Measurements from ENCODE around the gene MISP3.
"Not testable (repeated sequence)": the region's sequence is repeated elsewhere in the genome, so short reads cannot be mapped to it uniquely, and the experiment has no call there.

DNA sequence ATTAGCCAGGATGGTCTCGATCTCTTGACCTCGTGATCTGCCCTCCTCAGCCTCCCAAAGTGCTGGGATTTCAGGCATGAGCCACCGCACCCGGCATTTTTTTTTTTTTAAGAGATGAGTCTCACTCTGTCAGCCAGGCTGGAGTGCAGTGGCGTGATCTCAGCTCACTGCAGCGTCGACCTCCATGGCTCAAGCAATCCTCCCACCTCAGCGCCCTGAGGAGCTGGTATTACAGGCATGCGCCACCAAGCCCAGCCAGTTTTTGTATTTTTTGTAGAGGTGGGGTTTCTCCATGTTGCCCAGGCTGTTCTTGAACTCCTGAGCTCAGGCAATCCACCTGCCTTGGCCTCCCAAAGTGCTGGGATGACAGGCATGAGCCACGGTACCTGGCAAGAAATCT lies 24.7 kb upstream of the MISP3 start:
- not testable (repeated sequence) for TF ChIP-seq EP300, POLR2A (IDR thresholded peaks at IDR 0.05)
- TF ChIP-seq, protein P1, sequence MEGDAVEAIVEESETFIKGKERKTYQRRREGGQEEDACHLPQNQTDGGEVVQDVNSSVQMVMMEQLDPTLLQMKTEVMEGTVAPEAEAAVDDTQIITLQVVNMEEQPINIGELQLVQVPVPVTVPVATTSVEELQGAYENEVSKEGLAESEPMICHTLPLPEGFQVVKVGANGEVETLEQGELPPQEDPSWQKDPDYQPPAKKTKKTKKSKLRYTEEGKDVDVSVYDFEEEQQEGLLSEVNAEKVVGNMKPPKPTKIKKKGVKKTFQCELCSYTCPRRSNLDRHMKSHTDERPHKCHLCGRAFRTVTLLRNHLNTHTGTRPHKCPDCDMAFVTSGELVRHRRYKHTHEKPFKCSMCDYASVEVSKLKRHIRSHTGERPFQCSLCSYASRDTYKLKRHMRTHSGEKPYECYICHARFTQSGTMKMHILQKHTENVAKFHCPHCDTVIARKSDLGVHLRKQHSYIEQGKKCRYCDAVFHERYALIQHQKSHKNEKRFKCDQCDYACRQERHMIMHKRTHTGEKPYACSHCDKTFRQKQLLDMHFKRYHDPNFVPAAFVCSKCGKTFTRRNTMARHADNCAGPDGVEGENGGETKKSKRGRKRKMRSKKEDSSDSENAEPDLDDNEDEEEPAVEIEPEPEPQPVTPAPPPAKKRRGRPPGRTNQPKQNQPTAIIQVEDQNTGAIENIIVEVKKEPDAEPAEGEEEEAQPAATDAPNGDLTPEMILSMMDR (IDR thresholded peaks at IDR 0.05), result not testable (repeated sequence)

All from suprapubic skin (tissue), 3 donors.